Esophagus muscularis mucosa (tissue), 4 donors: ENCODE results near the gene SHROOM2. TPM values are rescaled to one million over a fixed set of nuclear protein-coding genes. Genes with fewer than 3 reads are reported as not detected.
"Not testable (repeated sequence)": the region's sequence is repeated elsewhere in the genome, so short reads cannot be mapped to it uniquely, and the experiment has no call there.

ENCODE experiments used
- DNase-seq: peaks from one replicate; pipeline ENCODE4 v3.0.0-alpha.2; 2017; ENCODE audit errors: extremely low spot score
- H3K27ac ChIP-seq, 4 donors: fragments of 200-600 bp; sonication (generic); replicated peaks in 1 of 4; 1 replicate in 3 of 4; 2 replicates in 1 of 4; pipeline ENCODE4 v1.5.1; 2016 to 2019; ENCODE audit warnings: mild to moderate bottlenecking in 1 of 4
- H3K27me3 ChIP-seq, 4 donors: fragments of 200-600 bp; sonication (generic); one replicate each; pipeline versions ENCODE4 v1.5.1 to v1.6.0; 2016 to 2019
- H3K36me3 ChIP-seq, 4 donors: fragments of 200-600 bp; sonication (generic); one replicate each; pipeline ENCODE4 v1.5.1; 2016 to 2019
- H3K4me1 ChIP-seq, 4 donors: fragments of 200-600 bp; sonication (generic); one replicate each; pipeline ENCODE4 v1.5.1; 2016 to 2019
- H3K4me3 ChIP-seq, 4 donors: fragments of 200-600 bp; sonication (generic); 1 replicate in 2 of 4; 2 replicates in 2 of 4; pipeline ENCODE4 v1.5.1; 2016 to 2019; ENCODE audit warnings: mild to moderate bottlenecking in 4 of 4, moderate library complexity in 1 of 4
- H3K9me3 ChIP-seq, 4 donors: fragments of 200-600 bp; sonication (generic); 1 replicate in 3 of 4; 2 replicates in 1 of 4; pipeline ENCODE4 v1.5.1; 2016 to 2019
- CTCF ChIP-seq, 3 experiments: fragments of 200-600 bp in 2 of 3; fragments of 450-650 bp in 1 of 3; sonication (generic) in 2 of 3; IDR thresholded peaks; one replicate each; pipeline ENCODE4 v1.5.1; 2017 to 2019; ENCODE audit warnings: antibody characterized with exemption in 3 of 3, mild to moderate bottlenecking in 2 of 3, moderate library complexity in 1 of 3
- EP300 ChIP-seq: sonication (generic); formaldehyde crosslinking; IDR thresholded peaks from one replicate; pipeline ENCODE4 v1.6.1; 2017; ENCODE audit warnings: antibody characterized with exemption
- POLR2A ChIP-seq: fragments of 450-650 bp; IDR thresholded peaks from one replicate; pipeline ENCODE4 v1.6.1; 2017; ENCODE audit warnings: antibody characterized with exemption, moderate library complexity, mild to moderate bottlenecking, low read depth
- POLR2AphosphoS5 ChIP-seq, 2 donors: sonication (generic); formaldehyde crosslinking; IDR thresholded peaks; one replicate each; pipeline ENCODE4 v1.6.1; 2017; ENCODE audit warnings: antibody characterized with exemption in 2 of 2
- WGBS: methylation state at CpG from one replicate; pipeline ENCODE4 v1.1.5; 2018; 5-methylcytosine and 5-hydroxymethylcytosine counted together
- intact Hi-C: fragments of 100-400 bp; cut with DNase I; formaldehyde crosslinking; loops from one replicate; pipeline ENCODE4 v1.15.1; 2023
- total RNA-seq, 4 donors: library from RNA; depleted of rRNA; stranded (reverse); fragments of >200 nt; gene quantifications; one replicate each; pipeline versions ENCODE4 v1.1.0 to v1.2.1, GENCODE V29; 2016

Gene SHROOM2
- total RNA-seq, 4 donors from 2014 or later: 0.42 to 2.7 (median 1.4) TPM

GRCh38 chrX:9767375-9767774 lies 18.9 kb upstream of the SHROOM2 start:
- no peaks in the 10 kb centered on the region for H3K36me3 ChIP-seq
- WGBS: 49% methylated on average over 6 of the region's 6 CpGs
- no peaks in the 10 kb centered on the region for H3K9me3 ChIP-seq
- H3K4me1 ChIP-seq: peaks cover 0 to 8% (median 0%) of the 10 kb centered on the region in 4 donors
- intact Hi-C loops: no loop called here
- no peak overlapping the region for H3K27ac ChIP-seq
- no peak overlapping the region for H3K4me3 ChIP-seq
- no peak for DNase-seq
- H3K27me3 ChIP-seq: peaks cover 0 to 14% (median 6%) of the 10 kb centered on the region in 4 donors
- TF ChIP-seq POLR2A (no peak), POLR2AphosphoS5 (IDR thresholded peaks at IDR 0.05) (no peak), EP300 (no peak), CTCF (IDR thresholded peaks at IDR 0.05) (no peak)

- DNase-seq, H3K27ac ChIP-seq, intact Hi-C loops, H3K36me3 ChIP-seq, H3K9me3 ChIP-seq, H3K4me1 ChIP-seq, H3K4me3 ChIP-seq: not testable (repeated sequence)
- H3K27me3 ChIP-seq: peaks cover 0 to 14% (median 6%) of the 10 kb centered on the region in 4 donors
- 71% methylated on average over 5 of the region's 5 CpGs for WGBS
These were observed 17.8 kb upstream of the SHROOM2 start for GRCh38 chrX:9768321-9768839.

GRCh38 chrX:9770319-9770718 lies 15.9 kb upstream of the SHROOM2 start:
- Histone ChIP-seq H3K27me3 (peaks cover 0 to 7% (median 3%) of the 10 kb centered on the region in 4 donors), H3K27ac (no peak overlapping the region), H3K4me1 (peaks cover 0 to 6% (median 0%) of the 10 kb centered on the region in 4 donors), H3K9me3 (no peaks in the 10 kb centered on the region), H3K36me3 (no peaks in the 10 kb centered on the region), H3K4me3 (no peak overlapping the region)
- no peak for TF ChIP-seq POLR2AphosphoS5 (IDR thresholded peaks at IDR 0.05)
- no peak for TF ChIP-seq POLR2A
- no peak for TF ChIP-seq CTCF (IDR thresholded peaks at IDR 0.05)
- no peak for TF ChIP-seq EP300
- no peak for DNase-seq
- 36% methylated on average over 1 of the region's 1 CpG for WGBS
- intact Hi-C loops: no loop called here

- H3K4me3 ChIP-seq: no peak overlapping the region
- WGBS: 76% methylated on average over 6 of the region's 6 CpGs
- TF ChIP-seq EP300 (no peak), CTCF (IDR thresholded peaks at IDR 0.05) (no peak), POLR2A (no peak), POLR2AphosphoS5 (IDR thresholded peaks at IDR 0.05) (no peak)
- DNase-seq: no peak
- H3K27me3 ChIP-seq: no peaks in the 10 kb centered on the region
- no peak overlapping the region for H3K27ac ChIP-seq
- no peaks in the 10 kb centered on the region for H3K9me3 ChIP-seq
- H3K36me3 ChIP-seq: no peaks in the 10 kb centered on the region
- H3K4me1 ChIP-seq: no peaks in the 10 kb centered on the region
- intact Hi-C loops: no loop called here
These were observed 13.3 kb upstream of the SHROOM2 start for GRCh38 chrX:9772943-9773342.

GRCh38 chrX:9775930-9776329 lies 10.3 kb upstream of the SHROOM2 start:
- DNase-seq: no peak
- TF ChIP-seq POLR2A: no peak
- no peak for TF ChIP-seq EP300
- TF ChIP-seq POLR2AphosphoS5 (IDR thresholded peaks at IDR 0.05): no peak
- no peak for TF ChIP-seq CTCF (IDR thresholded peaks at IDR 0.05)
- Histone ChIP-seq H3K4me1 (no peaks in the 10 kb centered on the region), H3K27ac (no peak overlapping the region), H3K36me3 (no peaks in the 10 kb centered on the region), H3K4me3 (no peak overlapping the region), H3K27me3 (no peaks in the 10 kb centered on the region), H3K9me3 (no peaks in the 10 kb centered on the region)
- WGBS: 79% methylated on average over 8 of the region's 8 CpGs
- intact Hi-C loops: no loop called here
